GM18526 (cell line): Measurements from ENCODE around the gene MOB3C.

Experiments used
- POLR2A ChIP-seq: IDR thresholded peaks from 3 replicates; pipeline ENCODE4 v1.6.1; 2011; ENCODE audit not compliant: insufficient read length; ENCODE audit errors: extremely low read depth

Gene MOB3C

GRCh38 chr1:46613661-46614603 is 2.7 kb downstream of the MOB3C start:
- TF ChIP-seq POLR2A: no peak

GRCh38 chr1:46612937-46613660 is 3.5 kb downstream of the MOB3C start:
- TF ChIP-seq POLR2A: no peak

GRCh38 chr1:46611691-46612221 is 4.9 kb downstream of the MOB3C start:
- TF ChIP-seq POLR2A: no peak

- no peak for TF ChIP-seq POLR2A
Measured at GRCh38 chr1:46607345-46608130, 9.1 kb downstream of the MOB3C start.

- TF ChIP-seq POLR2A: no peak
Measured at GRCh38 chr1:46606255-46606965, 10.2 kb downstream of the MOB3C start.

- TF ChIP-seq POLR2A: no peak
Measured at GRCh38 chr1:46605232-46605631, 11.4 kb downstream of the MOB3C start.

- TF ChIP-seq POLR2A: peak; percentile 91
Measured at GRCh38 chr1:46603858-46604549, 12.6 kb downstream of the MOB3C start, which contains the start of gene MKNK1. TSS of gene MKNK1 (minus strand) at chr1:46604268. CDS start at chr1:46583327, 20,941 bp downstream.

GRCh38 chr1:46603481-46603857 is 13.1 kb downstream of the MOB3C start:
- TF ChIP-seq POLR2A: no peak

- TF ChIP-seq POLR2A: no peak
Measured at GRCh38 chr1:46601257-46602007, 15.2 kb downstream of the MOB3C start.

GRCh38 chr1:46599059-46599970 is 17.3 kb downstream of the MOB3C start:
- no peak for TF ChIP-seq POLR2A

GRCh38 chr1:46596846-46597245 is 19.8 kb downstream of the MOB3C start:
- TF ChIP-seq POLR2A: no peak

- no peak for TF ChIP-seq POLR2A
Measured at GRCh38 chr1:46596036-46596435, 20.6 kb downstream of the MOB3C start.
